CD4-positive, alpha-beta memory T cell (primary cell): Measurements from ENCODE around the gene CAT. TPM values are rescaled to one million over a fixed set of nuclear protein-coding genes. Genes with fewer than 3 reads are reported as not detected.

Source experiments
- CTCF ChIA-PET: fragments of 350-600 bp; sonication (Branson Sonifier 250); formaldehyde crosslinking; loops from one replicate; lab custom pipeline; 2021; ENCODE audit warnings: inconsistent platforms; ENCODE audit not compliant: partially characterized antibody; lab: Charles Lee
- POLR2A ChIA-PET: fragments of 350-600 bp; sonication (Branson Sonifier 250); formaldehyde crosslinking; loops from one replicate; lab custom pipeline; 2021; ENCODE audit not compliant: partially characterized antibody; lab: Charles Lee
- DNase-seq, 5 donors: peaks; one replicate each; pipeline versions ENCODE4 v3.0.0 to v3.0.0-alpha.2; 2020 to 2022; ENCODE audit warnings: mixed read lengths in 1 of 5
- H3K27ac ChIP-seq: one replicate; pipeline ENCODE4 v1.7.0; 2013; ENCODE audit warnings: low read depth, low read length
- H3K27me3 ChIP-seq: 2 replicates; pipeline ENCODE4 v1.7.0; 2013; ENCODE audit warnings: mild to moderate bottlenecking, low read length, moderate library complexity; ENCODE audit not compliant: insufficient read depth
- H3K36me3 ChIP-seq: 2 replicates; pipeline ENCODE4 v1.7.0; 2013; ENCODE audit warnings: mild to moderate bottlenecking, low read length, moderate library complexity; ENCODE audit not compliant: insufficient read depth
- H3K4me1 ChIP-seq: 2 replicates; pipeline ENCODE4 v1.7.0; 2013; ENCODE audit warnings: mild to moderate bottlenecking, low read length, moderate library complexity; ENCODE audit not compliant: insufficient read depth
- H3K4me3 ChIP-seq, 2 donors: one replicate each; pipeline ENCODE4 v1.7.0; 2013; ENCODE audit warnings: low read length in 2 of 2, mild to moderate bottlenecking in 1 of 2
- H3K9me3 ChIP-seq, 2 donors: one replicate each; pipeline ENCODE4 v1.7.0; 2013; ENCODE audit warnings: low read length in 2 of 2, control low read depth in 1 of 2; ENCODE audit not compliant: control insufficient read depth in 1 of 2
- H3K27ac Mint-ChIP-seq, 7 donors: one replicate each; pipeline ENCODE4 v1.8.0; 2020 to 2021; ENCODE audit warnings: mixed read lengths in 7 of 7, mild to moderate bottlenecking in 6 of 7, inconsistent platforms in 3 of 7, moderate library complexity in 3 of 7
- H3K27me3 Mint-ChIP-seq, 2 donors: one replicate each; pipeline ENCODE4 v1.8.0; 2020 to 2021; ENCODE audit warnings: mixed read lengths in 2 of 2
- H3K36me3 Mint-ChIP-seq, 2 donors: one replicate each; pipeline ENCODE4 v1.8.0; 2020 to 2021; ENCODE audit warnings: mixed read lengths in 2 of 2, inconsistent platforms in 1 of 2, mild to moderate bottlenecking in 1 of 2
- H3K4me1 Mint-ChIP-seq, 4 donors: one replicate each; pipeline ENCODE4 v1.8.0; 2020 to 2021; ENCODE audit warnings: mixed read lengths in 4 of 4, mild to moderate bottlenecking in 1 of 4
- H3K4me3 Mint-ChIP-seq, 8 donors: one replicate each; pipeline ENCODE4 v1.8.0; 2020 to 2021; ENCODE audit warnings: mixed read lengths in 8 of 8, mild to moderate bottlenecking in 7 of 8, moderate library complexity in 6 of 8, inconsistent platforms in 3 of 8
- H3K9me3 Mint-ChIP-seq, 8 donors: one replicate each; pipeline ENCODE4 v1.8.0; 2020 to 2021; ENCODE audit warnings: mixed read lengths in 8 of 8, mild to moderate bottlenecking in 5 of 8, inconsistent platforms in 3 of 8, moderate library complexity in 1 of 8
- intact Hi-C: fragments of 100-400 bp; cut with micrococcal nuclease; formaldehyde crosslinking; loops from one replicate; pipeline ENCODE4 v1.15.1; 2023
- polyA plus RNA-seq, 2 donors: library from polyadenylated mRNA; unstranded; fragments of 300-500 nt; fragmentation: Illumina TruSeq; gene quantifications; one replicate each; pipeline ENCODE4 v1.2.3, GENCODE V29; 2021
- total RNA-seq, 2 experiments: library from RNA; stranded (reverse); gene quantifications; one replicate each; pipeline ENCODE4 v1.2.3, GENCODE V29; 2021

CAT gene
- total and polyA plus RNA-seq, 4 experiments from 2014 or later: 35.1 to 156 (median 59.7) TPM

- no peak overlapping the region for H3K4me3 Mint-ChIP-seq
- ChIA-PET POLR2A (no interaction called here), CTCF (interaction anchor here (1.1 kb wide), 1 partner anchor 272 kb away, joined by 5 read pairs; no protein-coding TSS in a partner anchor)
- H3K9me3 Mint-ChIP-seq: no peaks in the 10 kb centered on the region
- intact Hi-C loops: no loop called here
- no peaks in the 10 kb centered on the region for H3K9me3 ChIP-seq
- H3K27ac ChIP-seq: no peak overlapping the region
- no peak overlapping the region for H3K4me3 ChIP-seq
- H3K4me1 Mint-ChIP-seq: peaks cover 33 to 56% (median 41%) of the 10 kb centered on the region in 4 donors
- peaks cover 17 to 21% of the 10 kb centered on the region in 2 donors for H3K36me3 Mint-ChIP-seq
- H3K36me3 ChIP-seq: peaks cover 16% of the 10 kb centered on the region
- H3K27ac Mint-ChIP-seq: peak overlapping the region in 1 of 7 donors; percentile 25
- no peaks in the 10 kb centered on the region for H3K27me3 Mint-ChIP-seq
- no peak for DNase-seq
- H3K27me3 ChIP-seq: no peaks in the 10 kb centered on the region
- H3K4me1 ChIP-seq: peaks cover 29% of the 10 kb centered on the region
These were observed 7.2 kb downstream of the CAT start for GRCh38 chr11:34445956-34446355.

GRCh38 chr11:34446386-34446785 lies 7.7 kb downstream of the CAT start:
- no peaks in the 10 kb centered on the region for H3K9me3 ChIP-seq
- H3K36me3 Mint-ChIP-seq: peaks cover 21% of the 10 kb centered on the region in 2 donors
- no peak for DNase-seq
- H3K27me3 ChIP-seq: no peaks in the 10 kb centered on the region
- peaks cover 32 to 52% (median 41%) of the 10 kb centered on the region in 4 donors for H3K4me1 Mint-ChIP-seq
- H3K27ac Mint-ChIP-seq: no peak overlapping the region
- peaks cover 25% of the 10 kb centered on the region for H3K4me1 ChIP-seq
- H3K4me3 Mint-ChIP-seq: no peak overlapping the region
- peaks cover 20% of the 10 kb centered on the region for H3K36me3 ChIP-seq
- POLR2A ChIA-PET: no interaction called here
- H3K27ac ChIP-seq: no peak overlapping the region
- intact Hi-C loops: no loop called here
- no peaks in the 10 kb centered on the region for H3K27me3 Mint-ChIP-seq
- no peaks in the 10 kb centered on the region for H3K9me3 Mint-ChIP-seq
- H3K4me3 ChIP-seq: no peak overlapping the region
- CTCF ChIA-PET: interaction anchor here (1.1 kb wide), 1 partner anchor 272 kb away, joined by 5 read pairs; no protein-coding TSS in a partner anchor

- H3K4me1 Mint-ChIP-seq: peaks cover 32 to 51% (median 41%) of the 10 kb centered on the region in 4 donors
- no peak overlapping the region for H3K4me3 ChIP-seq
- H3K27ac Mint-ChIP-seq: no peak overlapping the region
- H3K4me1 ChIP-seq: peaks cover 23% of the 10 kb centered on the region
- peaks cover 27% of the 10 kb centered on the region for H3K36me3 ChIP-seq
- H3K36me3 Mint-ChIP-seq: peaks cover 26 to 28% of the 10 kb centered on the region in 2 donors
- DNase-seq: no peak
- ChIA-PET CTCF (interaction anchor here (1.0 to 2.0 kb wide), 3 partner anchors 21 to 273 kb away, joined by 3 to 6 read pairs (median 5); partner anchors contain the start of gene ELF5), POLR2A (interaction anchor here (1.9 kb wide), 1 partner anchor 9 kb away, joined by 9 read pairs; no protein-coding TSS in a partner anchor)
- H3K27me3 ChIP-seq: no peaks in the 10 kb centered on the region
- no peak overlapping the region for H3K27ac ChIP-seq
- H3K9me3 Mint-ChIP-seq: no peaks in the 10 kb centered on the region
- no peak overlapping the region for H3K4me3 Mint-ChIP-seq
- no peaks in the 10 kb centered on the region for H3K27me3 Mint-ChIP-seq
- no peaks in the 10 kb centered on the region for H3K9me3 ChIP-seq
- intact Hi-C loops: loop anchor here (1.0 kb wide), 1 partner anchor 8 kb away; no protein-coding TSS in a partner anchor
These were observed 8.3 kb downstream of the CAT start for GRCh38 chr11:34447044-34447443.

GRCh38 chr11:34448223-34448994 lies 9.7 kb downstream of the CAT start:
- Histone ChIP-seq H3K36me3 (peaks cover 35% of the 10 kb centered on the region), H3K9me3 (no peaks in the 10 kb centered on the region), H3K4me3 (no peak overlapping the region), H3K27ac (no peak overlapping the region), H3K4me1 (peaks cover 23% of the 10 kb centered on the region), H3K27me3 (no peaks in the 10 kb centered on the region)
- H3K27me3 Mint-ChIP-seq: no peaks in the 10 kb centered on the region
- intact Hi-C loops: no loop called here
- H3K27ac Mint-ChIP-seq: peak overlapping the region in 5 of 7 donors; percentile 21 to 73 (median 29)
- H3K36me3 Mint-ChIP-seq: peaks cover 29 to 40% of the 10 kb centered on the region in 2 donors
- peaks cover 29 to 45% (median 37%) of the 10 kb centered on the region in 4 donors for H3K4me1 Mint-ChIP-seq
- POLR2A ChIA-PET: interaction anchor here (1.1 to 1.9 kb wide), 2 partner anchors 9 to 11 kb away, joined by 4 to 9 read pairs; no protein-coding TSS in a partner anchor
- CTCF ChIA-PET: interaction anchor here (0.7 to 2.2 kb wide), 4 partner anchors 11 to 90 kb away, joined by 3 to 6 read pairs (median 4); partner anchors contain the start of genes ABTB2 and ELF5
- no peak for DNase-seq
- no peaks in the 10 kb centered on the region for H3K9me3 Mint-ChIP-seq
- peak overlapping the region in 5 of 8 donors; percentile 19 to 72 (median 25) for H3K4me3 Mint-ChIP-seq

GRCh38 chr11:34449013-34449412 lies 10.3 kb downstream of the CAT start:
- Mint-ChIP-seq H3K36me3 (peaks cover 35 to 46% of the 10 kb centered on the region in 2 donors), H3K4me3 (peak overlapping the region in 6 of 8 donors; percentile 1 to 72 (median 26)), H3K27ac (peak overlapping the region in 3 of 7 donors; percentile 21 to 73 (median 29)), H3K4me1 (peaks cover 25 to 40% (median 34%) of the 10 kb centered on the region in 4 donors), H3K27me3 (no peaks in the 10 kb centered on the region), H3K9me3 (no peaks in the 10 kb centered on the region)
- no peak for DNase-seq
- H3K9me3 ChIP-seq: no peaks in the 10 kb centered on the region
- no peak overlapping the region for H3K4me3 ChIP-seq
- POLR2A ChIA-PET: interaction anchor here (1.1 to 1.9 kb wide), 2 partner anchors 9 to 11 kb away, joined by 4 to 9 read pairs; no protein-coding TSS in a partner anchor
- no peaks in the 10 kb centered on the region for H3K27me3 ChIP-seq
- CTCF ChIA-PET: interaction anchor here (2.2 kb wide), 1 partner anchor 12 kb away, joined by 6 read pairs; no protein-coding TSS in a partner anchor
- intact Hi-C loops: no loop called here
- peaks cover 40% of the 10 kb centered on the region for H3K36me3 ChIP-seq
- peaks cover 23% of the 10 kb centered on the region for H3K4me1 ChIP-seq
- no peak overlapping the region for H3K27ac ChIP-seq

GRCh38 chr11:34451053-34451452 lies 12.3 kb downstream of the CAT start:
- Histone ChIP-seq H3K4me1 (peaks cover 23% of the 10 kb centered on the region), H3K27me3 (no peaks in the 10 kb centered on the region), H3K4me3 (no peak overlapping the region), H3K27ac (no peak overlapping the region), H3K36me3 (peaks cover 52% of the 10 kb centered on the region), H3K9me3 (no peaks in the 10 kb centered on the region)
- Mint-ChIP-seq H3K4me1 (peaks cover 18 to 35% (median 26%) of the 10 kb centered on the region in 4 donors), H3K9me3 (no peaks in the 10 kb centered on the region), H3K36me3 (peaks cover 44 to 64% of the 10 kb centered on the region in 2 donors), H3K4me3 (no peak overlapping the region), H3K27ac (peak overlapping the region in 1 of 7 donors; percentile 11), H3K27me3 (no peaks in the 10 kb centered on the region)
- no peak for DNase-seq
- CTCF ChIA-PET: no interaction called here
- intact Hi-C loops: no loop called here
- POLR2A ChIA-PET: no interaction called here
